GM21367 (cell line): ENCODE data around the gene HDHD5.
"Not testable (repeated sequence)": the region's sequence is repeated elsewhere in the genome, so short reads cannot be mapped to it uniquely, and the experiment has no call there.

Experiments used
- ATAC-seq: cut with Tn5 transposase; IDR thresholded peaks from one replicate; pipeline ENCODE4 v1.9.1; 2021; ENCODE audit not compliant: unreplicated experiment

The HDHD5 gene

DNA sequence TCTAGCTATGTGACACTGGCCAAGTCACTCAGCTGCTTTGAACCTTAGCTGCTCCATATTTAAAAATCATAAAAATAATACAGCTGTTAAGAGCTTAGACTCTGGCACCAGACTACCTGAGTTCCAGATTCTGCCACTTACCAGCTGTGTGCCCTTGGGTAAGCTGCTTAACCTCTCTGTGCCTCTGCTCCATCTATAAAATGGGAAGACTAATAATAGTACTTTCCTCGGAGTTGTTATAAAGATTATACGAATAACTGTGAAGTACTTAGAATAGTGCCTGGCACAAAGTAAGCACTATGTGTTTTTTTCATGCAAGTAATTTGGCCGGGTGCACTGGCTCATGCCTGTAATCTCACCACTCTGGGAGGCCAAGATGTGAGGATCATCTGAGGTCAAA lies 1.4 kb downstream of the HDHD5 start:
- no peak for ATAC-seq

DNA sequence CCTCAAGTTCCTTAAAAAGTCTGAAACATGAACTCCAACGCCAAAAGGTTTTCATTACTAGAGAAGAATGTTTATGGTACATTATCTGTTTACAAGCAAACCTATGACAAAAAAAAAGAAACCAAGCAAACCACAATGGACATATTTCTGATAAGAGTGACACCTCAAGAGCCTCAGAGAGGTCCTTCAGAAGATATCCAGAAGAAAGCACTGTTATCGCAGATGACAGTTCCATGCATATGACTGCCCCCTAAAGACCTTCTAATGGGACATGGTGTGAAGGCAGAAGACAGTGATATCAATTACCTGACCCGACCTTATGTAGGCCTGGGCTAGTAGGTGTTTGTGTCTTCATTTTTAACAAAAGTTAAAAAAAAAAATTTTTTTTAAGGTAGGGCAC lies 3.1 kb downstream of the HDHD5 start:
- no peak for ATAC-seq

DNA sequence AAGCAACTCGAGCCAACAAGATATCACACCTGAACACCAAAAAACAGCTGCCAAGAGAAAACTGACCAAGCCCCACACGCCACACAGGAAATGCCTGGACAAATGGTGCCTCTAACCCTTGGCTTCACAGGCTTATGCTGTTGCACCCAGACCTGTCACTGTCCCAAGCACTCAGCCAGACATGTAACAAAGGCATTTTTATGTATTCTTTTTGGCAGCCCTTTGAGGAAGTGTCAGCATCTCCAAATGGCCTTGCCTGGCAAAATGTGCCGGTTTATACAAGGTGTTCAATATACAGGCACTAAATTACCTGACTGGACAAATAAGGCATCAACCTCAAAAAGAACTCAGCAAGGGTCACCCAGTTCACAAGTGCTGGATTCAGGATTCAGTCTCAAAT lies 6.1 kb downstream of the HDHD5 start:
- ATAC-seq, result no peak

DNA sequence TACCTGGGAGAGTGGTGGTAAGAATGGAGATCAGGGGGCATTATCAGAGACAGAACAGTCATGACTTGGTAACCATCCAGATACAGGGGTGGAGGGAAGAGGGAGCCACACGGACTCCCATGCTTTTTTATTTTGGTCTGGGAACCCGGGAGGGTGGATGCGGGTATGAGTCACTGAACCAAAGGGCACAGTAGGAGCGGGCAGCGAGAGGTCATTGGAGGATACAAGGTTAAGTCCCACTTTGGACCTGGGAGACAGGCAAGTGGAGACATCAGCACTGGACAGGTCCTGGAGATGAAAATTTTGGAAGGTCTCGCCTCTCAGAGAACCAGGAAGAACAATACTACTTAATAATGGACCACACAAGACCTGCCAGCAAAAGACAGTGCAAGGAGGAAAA lies 6.7 kb downstream of the HDHD5 start:
- ATAC-seq, result no peak

DNA sequence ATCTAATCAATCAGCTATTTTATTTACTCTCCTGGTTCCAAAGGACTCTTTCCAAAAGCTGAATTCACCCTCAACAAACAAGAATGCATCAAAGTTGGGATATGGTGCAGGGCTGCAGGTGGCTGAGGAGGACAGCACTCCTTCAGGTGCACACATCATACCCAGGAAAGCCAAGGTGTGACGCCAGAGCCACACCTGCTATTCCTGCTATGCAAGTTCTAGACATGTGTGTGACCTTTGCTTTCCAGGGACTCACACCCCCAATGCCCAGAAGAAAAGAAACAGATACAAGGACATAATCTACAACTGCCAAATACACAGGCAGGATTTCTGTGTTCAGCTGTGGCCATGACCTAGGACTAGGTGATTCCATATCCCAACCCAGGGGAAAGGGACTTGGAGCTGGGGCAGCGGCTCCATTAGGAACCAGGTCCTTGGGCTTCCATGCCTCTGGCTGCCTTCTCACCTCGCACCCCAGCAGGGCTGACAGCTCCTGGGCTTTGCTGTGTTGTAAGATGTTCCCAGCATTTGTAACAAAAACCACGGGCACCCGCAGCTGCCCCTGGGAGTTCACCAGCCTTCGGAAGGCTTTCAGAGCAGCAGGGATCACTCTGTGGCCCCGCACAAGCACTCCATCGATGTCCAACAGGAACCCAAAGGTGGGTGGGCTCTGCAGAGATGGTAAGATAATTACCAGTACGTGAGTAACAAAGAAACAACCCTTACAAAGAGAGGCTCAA lies 9.8 kb downstream of the HDHD5 start:
- no peak for ATAC-seq

DNA sequence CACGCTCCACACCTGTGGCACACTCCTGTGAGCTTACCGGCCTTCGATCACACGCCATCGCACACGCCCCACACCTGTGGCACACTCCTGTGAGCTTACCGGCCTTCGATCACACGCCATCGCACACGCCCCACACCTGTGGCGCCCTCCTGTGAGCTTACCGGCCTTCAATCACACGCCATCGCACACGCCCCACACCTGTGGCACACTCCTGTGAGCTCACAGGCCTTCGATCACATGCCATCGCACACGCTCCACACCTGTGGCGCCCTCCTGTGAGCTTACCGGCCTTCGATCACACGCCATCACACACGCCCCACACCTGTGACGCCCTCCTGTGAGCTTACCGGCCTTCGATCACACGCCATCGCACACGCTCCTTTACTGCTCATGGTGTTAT lies 11.6 kb downstream of the HDHD5 start:
- ATAC-seq, result not testable (repeated sequence)

DNA sequence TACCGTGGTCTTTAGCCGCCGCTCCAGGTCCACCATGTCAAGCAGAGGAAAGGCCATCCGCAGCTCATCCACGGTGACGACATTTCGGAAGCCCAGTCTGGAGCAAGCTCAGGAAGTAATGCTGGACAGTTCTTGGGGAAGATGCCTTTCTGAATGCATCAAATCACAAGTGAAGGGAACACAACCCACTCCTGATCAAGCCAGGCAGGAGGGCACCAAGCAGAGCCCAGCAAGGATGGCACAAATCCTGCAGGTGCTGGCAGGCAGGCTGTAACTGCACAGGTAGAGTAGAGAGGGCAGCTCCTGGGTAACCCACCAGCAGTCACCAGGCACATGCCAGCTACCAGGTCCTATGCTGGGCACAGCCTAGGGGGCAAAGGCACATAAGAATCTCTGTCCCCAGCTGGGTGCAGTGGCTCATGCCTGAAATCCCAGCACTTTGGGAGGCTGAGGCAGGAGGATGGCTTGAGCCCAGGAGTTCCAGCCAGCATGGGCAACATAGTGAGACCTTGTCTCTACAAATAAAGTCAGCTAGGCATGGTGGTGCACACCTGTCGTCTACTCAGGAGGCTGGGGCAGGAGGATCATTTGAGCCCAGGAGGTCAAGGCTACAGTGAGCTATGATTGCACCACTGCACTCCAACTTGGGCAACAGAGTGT lies 13.9 kb downstream of the HDHD5 start:
- ATAC-seq, result no peak

DNA sequence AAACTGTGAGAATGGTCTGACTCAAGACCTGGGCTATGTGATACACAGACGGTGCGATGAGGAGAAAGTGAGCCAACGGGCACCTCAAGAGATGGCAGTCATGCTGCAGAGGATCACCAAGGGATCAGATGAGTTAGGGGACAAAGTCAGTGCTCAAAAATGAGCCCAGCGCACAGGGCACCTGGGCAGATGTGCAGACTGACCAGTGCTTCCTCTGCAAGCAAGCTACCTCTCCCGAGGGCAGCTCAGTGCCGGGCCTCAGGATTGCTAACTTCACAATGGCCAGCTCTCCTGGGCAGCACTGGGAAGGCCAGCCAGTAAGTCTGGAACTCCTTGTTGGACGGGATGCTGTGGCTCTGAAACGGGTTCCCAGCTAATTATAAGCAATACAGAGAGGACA lies 15.3 kb downstream of the HDHD5 start:
- no peak for ATAC-seq

DNA sequence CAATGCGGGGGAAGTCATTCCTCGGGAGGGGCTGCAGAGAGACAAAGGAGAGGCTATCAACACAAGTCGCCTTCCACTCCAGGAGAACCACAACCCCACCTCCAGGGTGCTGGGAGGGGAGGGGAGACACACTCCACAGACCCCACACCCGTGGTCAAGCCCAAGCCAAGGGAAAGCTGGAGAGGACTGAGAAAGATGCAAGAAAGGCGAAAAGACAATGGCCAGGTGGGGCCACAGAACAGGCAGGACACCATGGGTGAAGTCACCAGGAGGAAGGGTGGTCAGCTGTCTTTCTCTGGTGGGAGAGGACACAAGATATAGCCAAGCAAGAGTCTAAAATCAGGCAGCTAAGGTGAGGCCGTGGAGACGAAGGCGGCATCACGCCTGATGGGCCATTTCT lies 16.0 kb downstream of the HDHD5 start:
- ATAC-seq, result no peak

DNA sequence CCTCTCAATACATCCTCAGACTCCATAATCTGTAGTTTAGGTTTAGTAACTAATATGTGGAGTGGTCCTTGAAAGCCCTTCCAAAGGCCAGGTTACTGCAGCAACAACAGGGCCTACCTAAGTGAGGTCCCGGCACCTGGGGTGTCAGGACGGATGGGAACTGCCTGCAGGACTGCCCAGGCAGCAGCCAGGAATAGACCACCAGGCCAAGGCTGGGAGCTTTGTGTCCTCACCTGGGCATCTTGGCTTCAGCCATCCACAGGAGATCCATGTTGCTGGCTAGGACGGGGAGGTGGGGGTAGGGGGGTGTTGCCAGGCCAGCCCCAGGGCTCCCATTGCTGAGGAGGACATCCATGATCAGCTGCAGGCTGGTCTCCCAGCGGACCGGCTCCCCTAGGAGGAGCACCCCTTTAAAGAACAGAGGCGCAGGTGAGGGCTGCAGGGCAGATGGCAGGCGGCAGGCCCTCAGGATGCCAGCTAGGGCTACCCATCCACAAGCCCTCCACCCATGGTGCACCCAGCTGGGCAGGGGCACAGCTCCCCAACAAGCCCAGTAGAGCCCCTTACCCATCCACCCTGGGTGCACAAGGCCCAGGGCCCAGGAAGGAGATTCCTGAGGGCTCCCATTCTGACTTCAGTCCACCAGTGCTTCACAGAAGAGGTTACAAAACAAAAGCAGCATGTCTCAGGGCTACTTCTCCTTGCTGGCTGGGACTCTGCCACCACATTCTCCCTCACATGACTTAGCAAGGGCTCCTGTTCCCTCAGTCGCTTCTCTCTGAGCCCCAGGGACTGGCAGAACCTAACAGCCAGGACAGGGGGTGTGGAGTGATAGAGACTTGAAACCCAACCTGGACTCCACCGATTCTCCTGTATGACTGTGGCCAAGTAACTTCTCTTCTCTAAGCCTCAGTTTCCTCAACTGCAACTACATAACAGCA lies 18.0 kb downstream of the HDHD5 start:
- no peak for ATAC-seq

DNA sequence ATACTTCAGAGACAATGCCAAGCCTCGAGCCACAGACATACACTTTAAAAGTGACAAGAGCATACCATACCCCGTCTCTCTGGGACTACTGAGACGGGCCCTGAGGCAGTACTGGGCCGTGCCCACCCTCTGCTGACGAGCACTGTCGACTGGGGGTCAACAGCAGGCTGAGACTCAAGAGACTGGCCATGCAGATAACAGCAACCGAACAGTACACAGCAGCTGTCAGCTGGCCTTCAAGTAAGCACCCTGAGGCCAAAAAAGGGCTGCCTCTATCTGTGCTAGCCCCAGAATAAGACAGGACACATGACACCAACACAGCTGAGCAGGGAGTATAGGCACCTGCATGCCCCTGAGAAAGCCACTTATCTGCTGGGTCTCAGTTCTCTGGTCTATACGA lies 19.1 kb downstream of the HDHD5 start:
- no peak for ATAC-seq

DNA sequence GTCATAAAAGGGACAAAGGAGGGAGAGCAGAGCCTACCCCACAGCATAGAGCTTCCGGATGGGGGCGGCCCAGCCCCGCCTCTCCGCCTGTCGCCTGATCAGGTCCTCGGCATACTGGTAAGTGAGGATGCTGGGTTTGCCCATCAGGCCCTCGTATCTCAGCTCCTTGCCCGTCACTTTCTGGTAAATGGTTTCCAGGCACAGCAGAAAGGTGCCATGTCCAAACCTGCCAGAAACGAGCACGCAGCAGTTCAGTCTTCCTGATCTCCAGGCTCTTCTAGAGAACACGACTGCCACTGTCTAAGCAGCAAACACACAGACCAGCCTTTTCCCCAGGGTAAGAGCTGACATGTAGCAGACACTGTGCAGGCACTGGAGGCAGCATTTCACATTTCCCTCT lies 20.6 kb downstream of the HDHD5 start:
- ATAC-seq, result no peak

DNA sequence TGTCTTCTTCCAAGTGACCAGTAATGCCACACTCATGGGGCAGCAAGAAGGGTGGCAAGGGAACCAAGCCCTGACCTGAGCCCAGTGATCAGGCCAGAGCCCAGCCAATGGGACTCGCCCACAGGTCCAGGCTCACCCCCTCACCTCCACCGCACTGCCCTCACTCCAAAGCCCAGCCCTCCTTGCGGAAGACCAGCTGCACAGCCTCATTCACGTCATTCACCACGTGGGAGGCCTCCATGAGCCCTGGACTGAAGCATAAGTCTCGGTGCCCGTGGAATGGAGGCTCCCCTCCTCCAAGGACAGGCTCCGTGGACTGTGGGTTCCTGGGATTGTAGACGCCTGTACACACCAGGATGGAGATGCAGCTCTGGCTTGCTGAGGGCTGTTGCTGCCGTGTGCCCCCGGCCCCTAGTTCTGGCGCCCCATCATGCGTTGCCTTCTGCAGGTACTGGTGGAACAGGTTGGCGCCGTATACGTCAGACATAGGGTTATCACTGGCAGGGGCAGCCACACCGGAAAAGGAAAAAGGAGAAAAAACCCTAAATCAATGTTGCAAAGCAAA lies 21.1 kb downstream of the HDHD5 start:
- no peak for ATAC-seq

DNA sequence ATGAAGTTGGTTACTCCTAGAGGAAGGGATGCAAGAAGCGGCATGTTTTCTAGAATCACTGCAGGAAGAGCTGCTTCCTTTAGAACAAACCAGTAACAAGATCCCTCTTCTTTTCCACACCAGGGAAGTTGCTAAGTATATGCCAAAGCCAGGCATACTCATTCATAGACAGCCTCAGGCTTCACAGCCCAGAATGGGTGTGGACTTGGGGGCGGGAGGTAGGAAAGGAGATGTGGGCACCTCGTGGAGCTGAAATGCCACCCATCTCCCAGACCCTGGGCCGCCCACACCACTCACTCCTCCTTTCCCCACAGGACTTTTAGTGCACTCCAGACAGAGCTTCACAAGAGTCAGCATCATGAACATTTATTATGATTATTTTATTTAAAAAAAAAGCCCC lies 21.9 kb downstream of the HDHD5 start:
- ATAC-seq, result no peak

DNA sequence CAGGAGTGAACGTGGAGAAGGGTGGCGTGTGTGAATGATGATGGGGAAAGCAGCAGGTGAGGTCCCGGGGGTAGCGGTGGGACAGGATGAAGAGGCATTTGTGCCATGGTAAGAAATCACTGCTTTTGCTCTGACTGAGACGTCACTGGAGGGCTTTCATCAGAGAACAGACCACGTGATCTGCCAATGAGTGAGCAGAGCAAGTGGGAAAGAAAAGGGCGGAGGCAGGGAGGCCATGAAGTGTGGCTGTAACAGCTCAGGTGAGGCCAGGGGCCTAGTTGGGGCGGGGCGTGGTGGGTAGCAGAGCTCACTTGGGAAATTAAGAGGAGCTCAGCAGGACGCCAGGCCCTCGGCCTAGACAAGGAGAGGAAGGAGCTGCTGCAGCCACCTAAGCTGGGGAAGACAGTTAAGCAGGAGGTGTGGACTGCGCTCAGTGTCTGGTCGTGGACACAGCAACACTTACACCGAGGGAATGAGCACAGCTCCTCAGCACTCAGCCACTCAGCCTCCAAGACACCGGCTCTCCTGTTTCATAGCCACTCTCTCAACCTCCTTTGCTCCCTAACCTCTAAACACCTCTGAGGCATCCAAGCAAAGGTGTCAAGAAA lies 23.8 kb downstream of the HDHD5 start:
- no peak for ATAC-seq

DNA sequence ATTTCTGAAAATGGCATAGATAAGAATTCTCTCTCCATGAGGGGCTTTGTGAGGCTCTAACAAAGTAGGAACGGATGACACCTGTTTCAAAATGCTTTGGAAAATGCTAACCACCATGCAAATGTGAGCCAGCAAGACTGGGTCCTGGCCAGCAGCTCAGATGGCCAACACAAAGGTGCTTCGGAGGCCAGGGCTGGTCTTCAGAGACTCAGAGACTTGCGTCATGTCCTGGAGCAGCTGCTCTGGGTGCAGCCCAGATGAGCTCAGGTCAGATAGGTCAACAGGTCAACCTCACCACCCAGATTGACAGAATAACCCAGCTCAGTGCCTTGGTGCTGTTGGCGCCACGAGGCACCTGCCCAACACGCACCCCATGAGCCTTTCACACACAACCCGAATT lies 25.9 kb downstream of the HDHD5 start:
- no peak for ATAC-seq

DNA sequence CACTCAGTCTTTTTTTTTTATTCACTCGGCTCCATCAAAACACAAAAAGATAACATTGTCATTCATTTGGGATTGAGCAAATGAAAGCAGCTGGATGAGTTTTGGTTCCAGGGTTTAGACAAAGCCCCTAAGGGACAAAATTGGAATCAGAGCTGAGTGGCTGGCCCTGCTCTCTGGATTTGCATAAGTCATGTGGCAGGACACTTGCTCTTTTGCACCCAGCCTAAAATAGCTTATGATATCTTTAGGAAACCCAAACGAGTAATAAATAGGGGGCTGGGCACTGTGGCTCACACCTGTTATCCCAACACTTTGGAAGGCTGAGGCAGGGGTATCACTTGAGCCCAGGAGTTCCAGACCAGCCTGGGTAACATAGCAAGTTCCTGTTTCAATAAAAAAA lies 27.0 kb downstream of the HDHD5 start:
- no peak for ATAC-seq

DNA sequence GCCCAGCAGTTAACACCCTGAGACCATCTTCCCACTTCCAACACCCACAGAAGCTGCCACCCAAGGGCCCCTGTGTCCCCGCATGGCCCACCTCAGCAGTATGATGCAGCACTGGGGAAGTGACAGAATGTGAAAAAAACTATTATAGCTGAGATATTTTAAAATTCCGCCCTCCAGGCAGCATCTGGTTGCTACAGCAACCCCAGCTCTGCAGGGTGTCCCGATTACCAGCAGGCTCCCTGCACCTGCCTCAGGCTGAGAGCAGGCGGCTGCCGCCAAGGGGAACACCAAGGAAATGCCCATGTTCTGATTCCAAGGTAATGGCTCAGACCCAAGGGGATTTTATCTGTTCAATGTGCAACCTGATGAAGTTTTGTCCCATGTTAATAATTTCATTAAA lies 27.4 kb downstream of the HDHD5 start:
- ATAC-seq, result no peak

DNA sequence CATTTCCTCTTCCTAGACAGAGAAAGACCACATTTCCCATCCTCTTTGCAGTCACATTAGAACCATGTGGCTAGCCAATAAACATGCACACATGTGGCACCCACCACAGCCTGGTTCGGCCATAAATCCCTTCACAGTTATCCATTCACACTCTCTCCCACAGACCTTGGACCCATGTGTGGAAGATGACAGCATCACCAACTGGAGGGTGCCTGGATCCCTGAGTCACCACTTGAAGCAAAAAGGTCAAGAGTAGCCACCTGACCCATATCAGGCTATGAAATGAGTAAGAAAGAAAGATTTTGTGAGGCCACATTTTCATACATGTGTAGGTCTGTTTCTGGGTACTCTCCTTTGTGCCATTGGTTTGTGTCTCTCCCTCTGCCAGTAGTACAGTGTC lies 28.9 kb downstream of the HDHD5 start:
- ATAC-seq, result no peak

DNA sequence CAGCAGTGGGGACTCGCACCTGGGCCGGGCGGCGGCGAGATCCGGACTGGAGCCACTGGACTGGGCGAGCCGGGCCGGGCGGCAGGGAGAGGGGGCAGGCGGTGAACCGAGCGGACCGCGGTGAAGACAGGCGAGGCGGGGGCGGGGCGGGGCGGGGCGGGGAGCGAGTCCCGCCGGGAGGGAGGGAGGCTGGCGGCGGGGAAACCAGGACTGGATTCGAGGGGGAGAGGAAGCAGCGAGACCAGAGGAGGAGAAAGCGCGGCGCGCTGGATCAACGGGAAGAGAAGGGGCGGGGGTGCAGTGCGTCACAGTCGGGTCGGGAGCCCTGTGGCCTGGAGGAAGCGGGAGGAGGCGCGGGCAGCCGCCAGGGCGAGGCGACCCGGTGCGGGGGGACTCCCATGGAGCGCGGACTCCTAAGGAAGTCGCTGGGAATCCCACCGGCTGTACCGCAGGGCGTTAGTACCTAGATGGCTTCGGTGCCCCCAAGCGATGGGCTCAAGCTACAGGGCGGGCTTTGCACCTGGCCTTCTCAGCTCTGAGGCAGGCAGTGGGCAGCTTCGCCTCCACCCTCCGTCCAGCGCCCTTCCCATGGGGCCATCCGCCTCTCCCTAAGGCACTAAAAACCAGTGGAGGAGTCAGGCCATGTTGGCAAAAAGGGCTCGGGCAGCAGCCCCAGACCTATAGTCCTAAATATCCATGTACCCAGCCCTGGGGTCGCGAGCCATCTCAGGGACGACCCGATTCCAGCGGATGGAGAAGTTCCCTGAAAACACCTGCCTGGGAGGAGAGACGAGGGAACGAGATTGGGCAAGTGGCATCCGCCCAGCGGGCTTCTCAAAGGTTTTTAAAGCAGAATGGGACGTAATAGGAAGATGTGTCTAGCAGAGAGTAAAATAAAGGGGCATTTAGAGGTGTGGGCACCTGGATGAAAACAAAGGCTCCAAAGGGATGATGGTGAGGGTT lies 37.6 kb downstream of the HDHD5 start, which contains the start of gene TMEM121B:
TSS of gene TMEM121B (minus strand) at position 128 of the 963 bp plus-strand sequence. CDS start 233 bp downstream, outside the sequence.
- ATAC-seq, result no peak
